ENCODE results near the gene POLR2E. TPM values are rescaled to one million over a fixed set of nuclear protein-coding genes. Genes with fewer than 3 reads are reported as not detected.
A peak's percentile ranks its signal among the peaks of the same experiment; 100 is the strongest.

Gene POLR2E
- total and polyA plus RNA-seq, 2 experiments from 2014 or later, result 257 to 286 TPM

DNA sequence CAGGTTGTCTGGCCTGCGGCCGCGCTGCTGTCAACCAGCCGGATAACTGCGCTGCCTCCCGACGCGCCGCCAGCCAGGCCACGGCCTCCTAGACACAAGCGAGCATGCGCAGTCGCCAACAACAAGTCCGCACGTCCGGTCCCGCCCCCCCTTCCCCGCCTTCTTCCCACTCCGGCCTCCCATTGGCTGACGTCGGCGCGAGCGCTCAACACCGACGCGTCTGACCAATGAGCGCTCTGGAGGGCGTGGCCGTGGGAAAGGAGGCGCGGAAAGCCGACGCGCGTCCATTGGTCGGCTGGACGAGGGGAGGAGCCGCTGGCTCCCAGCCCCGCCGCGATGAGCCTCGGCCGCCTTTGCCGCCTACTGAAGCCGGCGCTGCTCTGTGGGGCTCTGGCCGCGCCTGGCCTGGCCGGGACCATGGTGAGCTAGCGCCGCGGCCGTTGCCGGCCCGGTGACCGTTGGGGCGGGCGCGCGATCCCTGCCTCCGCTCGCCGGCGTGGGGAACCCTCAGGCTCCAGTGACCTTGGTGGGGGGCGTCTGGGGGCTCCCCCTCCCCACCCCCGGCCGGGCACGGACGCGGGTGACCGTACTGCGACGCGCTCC is 8.6 kb upstream of the POLR2E start, which contains the start of gene GPX4 (continued):
- TF ChIP-seq, protein P1, sequence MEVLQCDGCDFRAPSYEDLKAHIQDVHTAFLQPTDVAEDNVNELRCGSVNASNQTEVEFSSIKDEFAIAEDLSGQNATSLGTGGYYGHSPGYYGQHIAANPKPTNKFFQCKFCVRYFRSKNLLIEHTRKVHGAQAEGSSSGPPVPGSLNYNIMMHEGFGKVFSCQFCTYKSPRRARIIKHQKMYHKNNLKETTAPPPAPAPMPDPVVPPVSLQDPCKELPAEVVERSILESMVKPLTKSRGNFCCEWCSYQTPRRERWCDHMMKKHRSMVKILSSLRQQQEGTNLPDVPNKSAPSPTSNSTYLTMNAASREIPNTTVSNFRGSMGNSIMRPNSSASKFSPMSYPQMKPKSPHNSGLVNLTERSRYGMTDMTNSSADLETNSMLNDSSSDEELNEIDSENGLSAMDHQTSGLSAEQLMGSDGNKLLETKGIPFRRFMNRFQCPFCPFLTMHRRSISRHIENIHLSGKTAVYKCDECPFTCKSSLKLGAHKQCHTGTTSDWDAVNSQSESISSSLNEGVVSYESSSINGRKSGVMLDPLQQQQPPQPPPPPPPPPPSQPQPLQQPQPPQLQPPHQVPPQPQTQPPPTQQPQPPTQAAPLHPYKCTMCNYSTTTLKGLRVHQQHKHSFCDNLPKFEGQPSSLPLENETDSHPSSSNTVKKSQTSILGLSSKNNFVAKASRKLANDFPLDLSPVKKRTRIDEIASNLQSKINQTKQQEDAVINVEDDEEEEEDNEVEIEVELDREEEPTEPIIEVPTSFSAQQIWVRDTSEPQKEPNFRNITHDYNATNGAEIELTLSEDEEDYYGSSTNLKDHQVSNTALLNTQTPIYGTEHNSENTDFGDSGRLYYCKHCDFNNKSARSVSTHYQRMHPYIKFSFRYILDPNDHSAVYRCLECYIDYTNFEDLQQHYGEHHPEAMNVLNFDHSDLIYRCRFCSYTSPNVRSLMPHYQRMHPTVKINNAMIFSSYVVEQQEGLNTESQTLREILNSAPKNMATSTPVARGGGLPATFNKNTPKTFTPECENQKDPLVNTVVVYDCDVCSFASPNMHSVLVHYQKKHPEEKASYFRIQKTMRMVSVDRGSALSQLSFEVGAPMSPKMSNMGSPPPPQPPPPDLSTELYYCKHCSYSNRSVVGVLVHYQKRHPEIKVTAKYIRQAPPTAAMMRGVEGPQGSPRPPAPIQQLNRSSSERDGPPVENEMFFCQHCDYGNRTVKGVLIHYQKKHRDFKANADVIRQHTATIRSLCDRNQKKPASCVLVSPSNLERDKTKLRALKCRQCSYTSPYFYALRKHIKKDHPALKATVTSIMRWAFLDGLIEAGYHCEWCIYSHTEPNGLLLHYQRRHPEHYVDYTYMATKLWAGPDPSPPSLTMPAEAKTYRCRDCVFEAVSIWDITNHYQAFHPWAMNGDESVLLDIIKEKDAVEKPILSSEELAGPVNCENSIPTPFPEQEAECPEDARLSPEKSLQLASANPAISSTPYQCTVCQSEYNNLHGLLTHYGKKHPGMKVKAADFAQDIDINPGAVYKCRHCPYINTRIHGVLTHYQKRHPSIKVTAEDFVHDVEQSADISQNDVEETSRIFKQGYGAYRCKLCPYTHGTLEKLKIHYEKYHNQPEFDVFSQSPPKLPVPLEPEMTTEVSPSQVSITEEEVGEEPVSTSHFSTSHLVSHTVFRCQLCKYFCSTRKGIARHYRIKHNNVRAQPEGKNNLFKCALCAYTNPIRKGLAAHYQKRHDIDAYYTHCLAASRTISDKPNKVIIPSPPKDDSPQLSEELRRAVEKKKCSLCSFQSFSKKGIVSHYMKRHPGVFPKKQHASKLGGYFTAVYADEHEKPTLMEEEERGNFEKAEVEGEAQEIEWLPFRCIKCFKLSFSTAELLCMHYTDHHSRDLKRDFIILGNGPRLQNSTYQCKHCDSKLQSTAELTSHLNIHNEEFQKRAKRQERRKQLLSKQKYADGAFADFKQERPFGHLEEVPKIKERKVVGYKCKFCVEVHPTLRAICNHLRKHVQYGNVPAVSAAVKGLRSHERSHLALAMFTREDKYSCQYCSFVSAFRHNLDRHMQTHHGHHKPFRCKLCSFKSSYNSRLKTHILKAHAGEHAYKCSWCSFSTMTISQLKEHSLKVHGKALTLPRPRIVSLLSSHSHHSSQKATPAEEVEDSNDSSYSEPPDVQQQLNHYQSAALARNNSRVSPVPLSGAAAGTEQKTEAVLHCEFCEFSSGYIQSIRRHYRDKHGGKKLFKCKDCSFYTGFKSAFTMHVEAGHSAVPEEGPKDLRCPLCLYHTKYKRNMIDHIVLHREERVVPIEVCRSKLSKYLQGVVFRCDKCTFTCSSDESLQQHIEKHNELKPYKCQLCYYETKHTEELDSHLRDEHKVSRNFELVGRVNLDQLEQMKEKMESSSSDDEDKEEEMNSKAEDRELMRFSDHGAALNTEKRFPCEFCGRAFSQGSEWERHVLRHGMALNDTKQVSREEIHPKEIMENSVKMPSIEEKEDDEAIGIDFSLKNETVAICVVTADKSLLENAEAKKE (CRISPR knock-in tag; IDR thresholded peaks at IDR 0.05), result no peak
- TF ChIP-seq CREB1 (CRISPR knock-in tag; IDR thresholded peaks at IDR 0.05; ENCODE audit: low read depth) (no peak; the same call in 1 of the 2 replicates), POLR2AphosphoS5 (IDR thresholded peaks at IDR 0.05; ENCODE audit: low read depth) (peak; percentile 97), NANOG (IDR thresholded peaks at IDR 0.05; ENCODE audit: borderline replicate concordance) (no peak), EZH2 (IDR thresholded peaks at IDR 0.05; ENCODE audit: low read depth, unreplicated experiment) (no peak)
- TF ChIP-seq, protein P2, sequence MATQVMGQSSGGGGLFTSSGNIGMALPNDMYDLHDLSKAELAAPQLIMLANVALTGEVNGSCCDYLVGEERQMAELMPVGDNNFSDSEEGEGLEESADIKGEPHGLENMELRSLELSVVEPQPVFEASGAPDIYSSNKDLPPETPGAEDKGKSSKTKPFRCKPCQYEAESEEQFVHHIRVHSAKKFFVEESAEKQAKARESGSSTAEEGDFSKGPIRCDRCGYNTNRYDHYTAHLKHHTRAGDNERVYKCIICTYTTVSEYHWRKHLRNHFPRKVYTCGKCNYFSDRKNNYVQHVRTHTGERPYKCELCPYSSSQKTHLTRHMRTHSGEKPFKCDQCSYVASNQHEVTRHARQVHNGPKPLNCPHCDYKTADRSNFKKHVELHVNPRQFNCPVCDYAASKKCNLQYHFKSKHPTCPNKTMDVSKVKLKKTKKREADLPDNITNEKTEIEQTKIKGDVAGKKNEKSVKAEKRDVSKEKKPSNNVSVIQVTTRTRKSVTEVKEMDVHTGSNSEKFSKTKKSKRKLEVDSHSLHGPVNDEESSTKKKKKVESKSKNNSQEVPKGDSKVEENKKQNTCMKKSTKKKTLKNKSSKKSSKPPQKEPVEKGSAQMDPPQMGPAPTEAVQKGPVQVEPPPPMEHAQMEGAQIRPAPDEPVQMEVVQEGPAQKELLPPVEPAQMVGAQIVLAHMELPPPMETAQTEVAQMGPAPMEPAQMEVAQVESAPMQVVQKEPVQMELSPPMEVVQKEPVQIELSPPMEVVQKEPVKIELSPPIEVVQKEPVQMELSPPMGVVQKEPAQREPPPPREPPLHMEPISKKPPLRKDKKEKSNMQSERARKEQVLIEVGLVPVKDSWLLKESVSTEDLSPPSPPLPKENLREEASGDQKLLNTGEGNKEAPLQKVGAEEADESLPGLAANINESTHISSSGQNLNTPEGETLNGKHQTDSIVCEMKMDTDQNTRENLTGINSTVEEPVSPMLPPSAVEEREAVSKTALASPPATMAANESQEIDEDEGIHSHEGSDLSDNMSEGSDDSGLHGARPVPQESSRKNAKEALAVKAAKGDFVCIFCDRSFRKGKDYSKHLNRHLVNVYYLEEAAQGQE (IDR thresholded peaks at IDR 0.05; ENCODE audit: unreplicated experiment), result peak; percentile 31
